GM12865 (cell line): ENCODE data around the gene B3GNT8.

Experiments
- DNase-seq: peaks from one replicate; pipeline ENCODE4 v3.0.0; 2010; ENCODE audit warnings: low read depth
- H3K4me3 ChIP-seq: 2 replicates; pipeline ENCODE4 v1.5.1; 2011; ENCODE audit warnings: mild to moderate bottlenecking, low read depth, low read length, control low read depth
- CTCF ChIP-seq: IDR thresholded peaks from 2 replicates; pipeline ENCODE4 v1.5.1; 2011; ENCODE audit warnings: low read length, control low read depth, low read depth, inconsistent platforms; ENCODE audit not compliant: insufficient read depth; ENCODE audit errors: missing control alignments

Gene B3GNT8

GRCh38 chr19:41398598-41398997 lies 28.6 kb downstream of the B3GNT8 start:
- no peak for TF ChIP-seq CTCF

GRCh38 chr19:41398050-41398418 lies 29.1 kb downstream of the B3GNT8 start:
- peak overlapping the region; percentile 89 for H3K4me3 ChIP-seq
- no peak for TF ChIP-seq CTCF
- DNase-seq: peak; percentile 17

More at GRCh38 chr19:41398598-41398997, 28.6 kb downstream of the B3GNT8 start:
- peak overlapping the region; percentile 89 for H3K4me3 ChIP-seq
- peak; percentile 22 for DNase-seq

GRCh38 chr19:41397086-41398049 lies 29.8 kb downstream of the B3GNT8 start, which contains the start of the genes BCKDHA and EXOSC5:
BCKDHA (plus strand) TSS chr19:41397818; CDS start chr19:41397828, 10 bp downstream.
EXOSC5 (minus strand) TSS chr19:41397359; CDS start chr19:41397328, 31 bp downstream.
- DNase-seq: peak; percentile 100
- no peak for TF ChIP-seq CTCF
- peak within 1 kb of the TSS; percentile 96 for H3K4me3 ChIP-seq

GRCh38 chr19:41395355-41395754 lies 31.8 kb downstream of the B3GNT8 start:
- peak; percentile 29 for DNase-seq
- H3K4me3 ChIP-seq: peak overlapping the region; percentile 96
- no peak for TF ChIP-seq CTCF

- H3K4me3 ChIP-seq: no peak overlapping the region
- DNase-seq: no peak
- no peak for TF ChIP-seq CTCF
These were observed 34.4 kb downstream of the B3GNT8 start for GRCh38 chr19:41392775-41393174.

- no peak for TF ChIP-seq CTCF
- H3K4me3 ChIP-seq: no peak overlapping the region
- DNase-seq: no peak
These were observed 35.6 kb downstream of the B3GNT8 start for GRCh38 chr19:41391618-41392017.

GRCh38 chr19:41386442-41386841 lies 40.7 kb downstream of the B3GNT8 start:
- DNase-seq: no peak
- H3K4me3 ChIP-seq: no peak overlapping the region
- no peak for TF ChIP-seq CTCF
